Cardiac muscle cell (in vitro differentiated cells and primary cell): ENCODE results near the gene NT5C3A. TPM values are rescaled to one million over a fixed set of nuclear protein-coding genes. Genes with fewer than 3 reads are reported as not detected.

Source experiments
- polyA plus RNA-seq: library from polyadenylated mRNA; unstranded; fragments of >200 nt; fragmentation: Nextera tagmentation; extraction: Ambion mirVana; gene quantifications from 2 replicates; pipeline ENCODE4 v1.2.1, GENCODE V29; 2016
- total RNA-seq: library from RNA; depleted of rRNA; stranded (reverse); fragments of >200 nt; gene quantifications from 2 replicates; pipeline ENCODE4 v1.2.3, GENCODE V29; 2016

NT5C3A gene
- total and polyA plus RNA-seq, 2 experiments from 2014 or later, result 26.9 to 37.6 TPM

Other genes with a start within 250 kb of the NT5C3A start
- 28.8 and 41.6 TPM in 2 replicates for gene KBTBD2, start 171.0 kb downstream of the NT5C3A start, total RNA-seq
- gene KBTBD2, start 171.0 kb downstream of the NT5C3A start, polyA plus RNA-seq, result 35.4 and 45.8 TPM in 2 replicates
- 81.6 and 123 TPM in 2 replicates for gene FKBP9, start 105.3 kb downstream of the NT5C3A start, total RNA-seq
- 58.0 and 102 TPM in 2 replicates for gene FKBP9, start 105.3 kb downstream of the NT5C3A start, polyA plus RNA-seq
- gene RP9, start 46.6 kb upstream of the NT5C3A start, total RNA-seq, result 27.4 and 28.4 TPM in 2 replicates
- gene RP9, start 46.6 kb upstream of the NT5C3A start, polyA plus RNA-seq, result 35.3 and 43.2 TPM in 2 replicates
- 11.8 and 13.2 TPM in 2 replicates for gene BBS9, start 66.8 kb upstream of the NT5C3A start, total RNA-seq
- gene BBS9, start 66.8 kb upstream of the NT5C3A start, polyA plus RNA-seq, result 9.8 and 16.0 TPM in 2 replicates